OCI-LY1 (cell line): ENCODE measurements around the gene BNIP3.

Experiments
- H2AFZ ChIP-seq: fragments of 200-600 bp; sonication (generic), shearing (Covaris generic); 2 replicates; pipeline ENCODE4 v1.6.0; 2014; ENCODE audit warnings: antibody characterized with exemption, mild to moderate bottlenecking, low read length
- H3F3A ChIP-seq: fragments of 200-600 bp; sonication (generic), shearing (Covaris generic); 2 replicates; pipeline ENCODE4 v1.6.0; 2014; ENCODE audit warnings: mild to moderate bottlenecking, antibody characterized with exemption, low read length, moderate library complexity; ENCODE audit not compliant: insufficient read depth
- H3K27ac ChIP-seq: fragments of 200-600 bp; sonication (generic); 2 replicates; pipeline ENCODE4 v1.5.1; 2014; ENCODE audit warnings: low read length, mixed run types, mild to moderate bottlenecking, low read depth; ENCODE audit not compliant: poor library complexity, severe bottlenecking
- H3K27me3 ChIP-seq: fragments of 200-600 bp; sonication (generic); 2 replicates; pipeline ENCODE4 v1.6.0; 2014; ENCODE audit warnings: antibody characterized with exemption, mild to moderate bottlenecking, low read length, moderate library complexity; ENCODE audit not compliant: insufficient read depth
- H3K36me3 ChIP-seq: fragments of 200-600 bp; sonication (generic); 2 replicates; pipeline ENCODE4 v1.6.1; 2014; ENCODE audit warnings: mild to moderate bottlenecking, antibody characterized with exemption, low read length, moderate library complexity, mixed read lengths; ENCODE audit not compliant: insufficient read depth
- H3K4me1 ChIP-seq: fragments of 200-600 bp; sonication (generic); 2 replicates; pipeline ENCODE4 v1.5.1; 2014; ENCODE audit warnings: mild to moderate bottlenecking, low read length, moderate library complexity; ENCODE audit not compliant: insufficient read depth, severe bottlenecking
- H3K4me2 ChIP-seq: fragments of 200-600 bp; sonication (generic), shearing (Covaris generic); 2 replicates; pipeline ENCODE4 v1.6.1; 2014; ENCODE audit warnings: low read length
- H3K4me3 ChIP-seq: fragments of 200-600 bp; sonication (generic); 2 replicates; pipeline ENCODE4 v1.5.1; 2014; ENCODE audit warnings: low read length, low read depth, mild to moderate bottlenecking, mixed read lengths; ENCODE audit not compliant: poor library complexity, severe bottlenecking
- H3K79me2 ChIP-seq: fragments of 200-600 bp; shearing (Covaris generic); 2 replicates; pipeline ENCODE4 v1.6.1; 2016; ENCODE audit warnings: mixed run types, low read length, mixed read lengths; ENCODE audit not compliant: insufficient read depth
- H3K9ac ChIP-seq: fragments of 200-600 bp; sonication (generic), shearing (Covaris generic); 2 replicates; pipeline ENCODE4 v1.6.1; 2014; ENCODE audit warnings: mild to moderate bottlenecking, low read length, mixed read lengths
- H3K9me2 ChIP-seq: fragments of 200-600 bp; sonication (generic), shearing (Covaris generic); 2 replicates; pipeline ENCODE4 v1.6.1; 2014; ENCODE audit warnings: low read depth, mild to moderate bottlenecking, low read length, mixed read lengths
- H3K9me3 ChIP-seq: fragments of 200-600 bp; shearing (Covaris generic); 2 replicates; pipeline ENCODE4 v1.6.1; 2014; ENCODE audit warnings: low read length, mixed read lengths
- H4K20me1 ChIP-seq: fragments of 200-600 bp; sonication (generic), shearing (Covaris generic); 2 replicates; pipeline ENCODE4 v1.6.0; 2016; ENCODE audit warnings: mild to moderate bottlenecking, low read length; ENCODE audit not compliant: insufficient read depth
- EZH2 ChIP-seq: fragments of 200-600 bp; sonication (generic), shearing (Covaris generic); IDR thresholded peaks from 2 replicates; pipeline ENCODE4 v1.8.0; 2017; ENCODE audit warnings: borderline replicate concordance, mixed run types, mild to moderate bottlenecking, antibody characterized with exemption, low read length, moderate library complexity, mixed read lengths
- TF ChIP-seq, protein P1 (sequence below): fragments of 200-600 bp; sonication (generic), shearing (Covaris generic); IDR thresholded peaks from 2 replicates; pipeline ENCODE4 v1.5.1; 2017; ENCODE audit warnings: mild to moderate bottlenecking, antibody characterized with exemption, low read length, moderate library complexity, mixed read lengths

Gene BNIP3

GRCh38 chr10:131938681-131939080 is 43.0 kb downstream of the BNIP3 start:
- Histone ChIP-seq H3K9me2 (no peaks in the 10 kb centered on the region), H3F3A (no peaks in the 10 kb centered on the region), H2AFZ (no peak overlapping the region), H3K9me3 (no peaks in the 10 kb centered on the region), H4K20me1 (no peaks in the 10 kb centered on the region), H3K27me3 (no peaks in the 10 kb centered on the region), H3K4me1 (no peaks in the 10 kb centered on the region), H3K9ac (no peak overlapping the region), H3K4me2 (no peak overlapping the region), H3K27ac (no peak overlapping the region), H3K79me2 (no peaks in the 10 kb centered on the region), H3K36me3 (peaks cover 68% of the 10 kb centered on the region), H3K4me3 (no peak overlapping the region)
- no peak for TF ChIP-seq EZH2
- TF ChIP-seq, protein P1, sequence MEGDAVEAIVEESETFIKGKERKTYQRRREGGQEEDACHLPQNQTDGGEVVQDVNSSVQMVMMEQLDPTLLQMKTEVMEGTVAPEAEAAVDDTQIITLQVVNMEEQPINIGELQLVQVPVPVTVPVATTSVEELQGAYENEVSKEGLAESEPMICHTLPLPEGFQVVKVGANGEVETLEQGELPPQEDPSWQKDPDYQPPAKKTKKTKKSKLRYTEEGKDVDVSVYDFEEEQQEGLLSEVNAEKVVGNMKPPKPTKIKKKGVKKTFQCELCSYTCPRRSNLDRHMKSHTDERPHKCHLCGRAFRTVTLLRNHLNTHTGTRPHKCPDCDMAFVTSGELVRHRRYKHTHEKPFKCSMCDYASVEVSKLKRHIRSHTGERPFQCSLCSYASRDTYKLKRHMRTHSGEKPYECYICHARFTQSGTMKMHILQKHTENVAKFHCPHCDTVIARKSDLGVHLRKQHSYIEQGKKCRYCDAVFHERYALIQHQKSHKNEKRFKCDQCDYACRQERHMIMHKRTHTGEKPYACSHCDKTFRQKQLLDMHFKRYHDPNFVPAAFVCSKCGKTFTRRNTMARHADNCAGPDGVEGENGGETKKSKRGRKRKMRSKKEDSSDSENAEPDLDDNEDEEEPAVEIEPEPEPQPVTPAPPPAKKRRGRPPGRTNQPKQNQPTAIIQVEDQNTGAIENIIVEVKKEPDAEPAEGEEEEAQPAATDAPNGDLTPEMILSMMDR = no peak

DNA sequence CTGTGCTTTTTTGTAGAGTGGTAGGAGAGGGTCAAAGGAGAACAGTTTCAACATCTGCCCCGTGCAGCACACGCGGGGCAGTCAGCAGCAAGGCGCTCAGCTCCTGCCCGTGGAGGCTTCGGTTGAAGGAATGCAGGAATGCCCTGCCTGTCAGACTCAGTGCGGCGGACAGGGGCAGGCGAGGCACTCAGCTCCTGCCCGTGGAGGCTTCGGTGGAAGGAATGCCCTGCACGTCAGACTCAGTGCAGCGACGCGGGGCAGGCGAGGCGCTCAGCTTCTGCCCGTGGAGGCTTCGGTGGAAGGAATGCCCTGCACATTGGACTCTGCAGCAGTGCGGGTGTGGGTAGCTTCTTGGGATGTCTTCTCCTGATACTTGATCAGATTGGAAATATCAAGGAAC is 43.9 kb downstream of the BNIP3 start:
- Histone ChIP-seq H3K4me2 (no peak overlapping the region), H3K4me1 (no peaks in the 10 kb centered on the region), H3K27ac (no peak overlapping the region), H3K4me3 (no peak overlapping the region), H3K79me2 (peaks cover 4% of the 10 kb centered on the region), H3K9me3 (no peaks in the 10 kb centered on the region), H3K9ac (no peak overlapping the region), H3K27me3 (no peaks in the 10 kb centered on the region), H3K9me2 (no peaks in the 10 kb centered on the region), H4K20me1 (no peaks in the 10 kb centered on the region), H3K36me3 (peaks cover 61% of the 10 kb centered on the region), H3F3A (no peaks in the 10 kb centered on the region), H2AFZ (no peak overlapping the region)
- TF ChIP-seq, protein P1 = no peak
- no peak for TF ChIP-seq EZH2

DNA sequence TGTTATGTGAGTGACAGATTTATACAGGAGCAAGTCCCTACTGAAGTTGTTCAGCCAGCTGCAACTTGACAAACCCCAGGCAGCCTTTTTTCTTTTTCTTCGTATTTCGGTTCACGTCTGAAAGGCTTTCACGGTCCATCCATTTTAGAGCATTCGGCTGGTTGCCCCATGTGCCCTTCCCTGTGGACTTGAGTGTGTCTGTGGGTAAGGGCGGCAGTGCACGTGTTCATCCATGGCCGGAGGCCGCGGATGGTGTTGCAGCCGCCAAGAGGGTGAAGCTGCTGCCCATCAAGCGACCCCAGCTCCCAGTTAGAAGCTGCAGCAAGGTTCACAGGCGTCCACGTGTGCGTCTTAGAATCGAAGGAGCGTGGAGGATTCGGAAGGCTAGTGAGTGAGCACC is 45.0 kb downstream of the BNIP3 start:
- Histone ChIP-seq H3K9me3 (no peaks in the 10 kb centered on the region), H3K4me2 (no peak overlapping the region), H3K4me1 (no peaks in the 10 kb centered on the region), H4K20me1 (no peaks in the 10 kb centered on the region), H2AFZ (no peak overlapping the region), H3K9ac (no peak overlapping the region), H3K27ac (no peak overlapping the region), H3K79me2 (peaks cover 13% of the 10 kb centered on the region), H3K9me2 (no peaks in the 10 kb centered on the region), H3K27me3 (no peaks in the 10 kb centered on the region), H3K4me3 (no peak overlapping the region), H3F3A (no peaks in the 10 kb centered on the region), H3K36me3 (peaks cover 58% of the 10 kb centered on the region)
- TF ChIP-seq, protein P1 = no peak
- TF ChIP-seq EZH2 = no peak
